ENCODE measurements around the gene LRRC8A.

GRCh38 chr9:128923493-128923883 is 41.6 kb downstream of the LRRC8A start:
- TF ChIP-seq POLR2A (IDR thresholded peaks at IDR 0.05) (no peak), CTCF (IDR thresholded peaks at IDR 0.05) (no peak)
